HCT116 (cell line): ENCODE results near the gene FLNB. TPM values are rescaled to one million over a fixed set of nuclear protein-coding genes. Genes with fewer than 3 reads are reported as not detected.

Experiments used
- ATAC-seq: fragments of 200-7000 bp; cut with Tn5 transposase; 2 replicates; pipeline ENCODE4 v1.9.1; 2020; ENCODE audit warnings: mild to moderate bottlenecking, moderate library complexity
- BruUV-seq: library from RNA; stranded (reverse); fragments of 400-500 nt; replicated peaks from 2 replicates; lab custom pipeline; 2021; lab: Mats Ljungman, UMichigan
- CTCF ChIA-PET: fragments of 300-600 bp; sonication (Branson Sonifier 250); formaldehyde crosslinking; loops from one replicate; lab custom pipeline; 2021; ENCODE audit warnings: antibody characterized with exemption; lab: Charles Lee
- POLR2A ChIA-PET: fragments of 300-600, 350-600 bp; sonication (Branson Sonifier 250); formaldehyde crosslinking; loops from one replicate; lab custom pipeline; 2021; ENCODE audit warnings: antibody characterized with exemption; lab: Charles Lee
- RAD21 ChIA-PET, 2 experiments: fragments of 300-600 bp; sonication (Branson Sonifier 250); formaldehyde crosslinking; loops; one replicate each; lab custom pipeline; 2023; ENCODE audit warnings: low total read pairs in 2 of 2; ENCODE audit not compliant: uncharacterized antibody in 2 of 2, unreplicated experiment in 2 of 2, low non-redundant PET in 1 of 2; lab: Charles Lee
- DNase-seq: peaks from one replicate; pipeline ENCODE4 v3.0.0-alpha.2; 2010; ENCODE audit warnings: low read depth, low spot score
- H2AFZ ChIP-seq: fragments of 200-600 bp; shearing (Covaris generic), sonication (generic); 2 replicates; pipeline ENCODE4 v1.6.1; 2017; ENCODE audit warnings: low read depth, mixed run types, mixed read lengths, antibody characterized with exemption, low read length; ENCODE audit not compliant: poor library complexity, severe bottlenecking
- H3K27ac ChIP-seq: 2 replicates; pipeline ENCODE4 v1.5.1; 2012; ENCODE audit warnings: low read depth, low read length
- H3K27me3 ChIP-seq: fragments of 200-600 bp; sonication (generic); 2 replicates; pipeline ENCODE4 v1.6.1; 2016; ENCODE audit warnings: mixed run types, low read length, mixed read lengths; ENCODE audit not compliant: insufficient read depth
- H3K36me3 ChIP-seq, 2 experiments: fragments of 200-500 bp in 1 of 2; fragments of 200-600 bp in 1 of 2; sonication (Bioruptor generic) in 1 of 2; sonication (generic) in 1 of 2; 2 replicates each; pipeline versions ENCODE4 v1.5.1 to v1.6.1; 2014 to 2016; ENCODE audit warnings: low read length in 2 of 2, inconsistent platforms in 1 of 2, mixed read lengths in 1 of 2, mixed run types in 1 of 2; ENCODE audit not compliant: insufficient read depth in 2 of 2, control insufficient read depth in 1 of 2
- H3K4me1 ChIP-seq, 2 experiments: fragments of 200-600 bp in 1 of 2; sonication (generic) in 1 of 2; 2 replicates each; pipeline versions ENCODE4 v1.5.1 to v1.6.1; 2012 to 2017; ENCODE audit warnings: low read length in 2 of 2, inconsistent platforms in 1 of 2, mild to moderate bottlenecking in 1 of 2, mixed read lengths in 1 of 2, mixed run types in 1 of 2, moderate library complexity in 1 of 2; ENCODE audit not compliant: insufficient read depth in 2 of 2, control insufficient read depth in 1 of 2
- H3K4me2 ChIP-seq: fragments of 200-600 bp; sonication (generic); 2 replicates; pipeline ENCODE4 v1.6.1; 2017; ENCODE audit warnings: mixed run types, low read length, mixed read lengths
- H3K4me3 ChIP-seq, 2 experiments: fragments of 200-600 bp in 1 of 2; sonication (generic) in 1 of 2; replicated peaks in 1 of 2; 2 replicates each; pipeline ENCODE4 v1.5.1; 2011 to 2016; ENCODE audit warnings: low read length in 2 of 2, control low read depth in 1 of 2, low read depth in 1 of 2, mild to moderate bottlenecking in 1 of 2, mixed read lengths in 1 of 2, mixed run types in 1 of 2
- H3K79me2 ChIP-seq: fragments of 200-600 bp; sonication (generic); 2 replicates; pipeline ENCODE4 v1.6.1; 2017; ENCODE audit warnings: mild to moderate bottlenecking, mixed run types, low read length, moderate library complexity, mixed read lengths; ENCODE audit not compliant: insufficient read depth
- H3K9ac ChIP-seq: fragments of 200-600 bp; sonication (generic); 2 replicates; pipeline ENCODE4 v1.6.1; 2016; ENCODE audit warnings: low read length, mixed read lengths
- H3K9me2 ChIP-seq: fragments of 200-600 bp; sonication (generic), shearing (Covaris generic); 2 replicates; pipeline ENCODE4 v1.6.1; 2017; ENCODE audit warnings: mixed run types, mild to moderate bottlenecking, moderate library complexity; ENCODE audit not compliant: insufficient read depth
- H3K9me3 ChIP-seq, 2 experiments: fragments of 200-500 bp in 1 of 2; fragments of 200-600 bp in 1 of 2; sonication (Bioruptor generic) in 1 of 2; sonication (generic) in 1 of 2; 2 replicates each; pipeline ENCODE4 v1.6.1; 2014 to 2017; ENCODE audit warnings: low read length in 2 of 2, mixed read lengths in 2 of 2, inconsistent platforms in 1 of 2, low read depth in 1 of 2, mild to moderate bottlenecking in 1 of 2, mixed run types in 1 of 2, moderate library complexity in 1 of 2; ENCODE audit not compliant: control insufficient read depth in 1 of 2, insufficient read depth in 1 of 2
- H4K20me1 ChIP-seq: fragments of 200-600 bp; sonication (generic), shearing (Covaris generic); 2 replicates; pipeline ENCODE4 v1.6.1; 2017; ENCODE audit warnings: mixed run types, mild to moderate bottlenecking, moderate library complexity; ENCODE audit not compliant: insufficient read depth
- CBX3 ChIP-seq: IDR thresholded peaks from 2 replicates; pipeline ENCODE4 v1.6.1; 2012; ENCODE audit warnings: low read depth
- ELF1 ChIP-seq: IDR thresholded peaks from 2 replicates; pipeline ENCODE4 v1.6.1; 2012; ENCODE audit warnings: low read depth, borderline replicate concordance
- FOSL1 ChIP-seq: IDR thresholded peaks from 2 replicates; pipeline ENCODE4 v1.6.1; 2012; ENCODE audit warnings: low read depth
- POLR2AphosphoS5 ChIP-seq: IDR thresholded peaks from 2 replicates; pipeline ENCODE4 v1.6.1; 2011; ENCODE audit warnings: mild to moderate bottlenecking, low read depth, low read length, moderate library complexity
- RAD21 ChIP-seq: IDR thresholded peaks from 2 replicates; pipeline ENCODE4 v1.6.1; 2012; ENCODE audit warnings: low read depth, mild to moderate bottlenecking
- REST ChIP-seq: IDR thresholded peaks from 2 replicates; pipeline ENCODE4 v1.6.1; 2012; ENCODE audit warnings: low read depth
- SP1 ChIP-seq: IDR thresholded peaks from 2 replicates; pipeline ENCODE4 v1.6.1; 2012; ENCODE audit warnings: low read depth
- SRF ChIP-seq: IDR thresholded peaks from 2 replicates; pipeline ENCODE4 v1.6.1; 2012; ENCODE audit warnings: low read depth
- TCF7L2 ChIP-seq: IDR thresholded peaks from 2 replicates; pipeline ENCODE4 v1.7.0; 2011; ENCODE audit warnings: borderline replicate concordance, inconsistent platforms; ENCODE audit not compliant: insufficient read depth, insufficient read length; ENCODE audit errors: extremely low read depth
- ZBTB33 ChIP-seq: IDR thresholded peaks from 2 replicates; pipeline ENCODE4 v1.6.1; 2011; ENCODE audit warnings: mild to moderate bottlenecking, low read length, moderate library complexity; ENCODE audit not compliant: insufficient replicate concordance; ENCODE audit errors: extremely low read depth
- ZFX ChIP-seq: fragments of 450-650 bp; IDR thresholded peaks from 2 replicates; pipeline ENCODE4 v1.6.1; 2017
- ZNF274 ChIP-seq: fragments of 200-500 bp; sonication (Bioruptor generic); IDR thresholded peaks from 2 replicates; pipeline ENCODE4 v1.6.1; 2014; ENCODE audit warnings: mild to moderate bottlenecking, low read depth, low read length, inconsistent platforms
- intact Hi-C: fragments of 100-400 bp; cut with micrococcal nuclease; formaldehyde crosslinking; loops from 2 replicates; pipeline ENCODE4 v1.10.0; 2022
- total RNA-seq: library from RNA; stranded (reverse); gene quantifications from one replicate; pipeline ENCODE4 v1.2.1, GENCODE V29; 2021; ENCODE audit not compliant: unreplicated experiment
- TF ChIP-seq, protein P1 (sequence below), 3 experiments: fragments of 200-600 bp in 1 of 3; sonication (generic) in 1 of 3; IDR thresholded peaks in 2 of 3; conservative IDR thresholded peaks in 1 of 3; 2 replicates each; pipeline ENCODE4 v1.5.1; 2012 to 2017; ENCODE audit warnings: low read depth in 2 of 3, low read length in 2 of 3, antibody characterized with exemption in 1 of 3, borderline replicate concordance in 1 of 3, control low read depth in 1 of 3, mild to moderate bottlenecking in 1 of 3, mixed read lengths in 1 of 3, mixed run types in 1 of 3, moderate library complexity in 1 of 3; ENCODE audit not compliant: insufficient read depth in 1 of 3
- TF ChIP-seq, protein P2 (sequence below): IDR thresholded peaks from 2 replicates; pipeline ENCODE4 v1.6.1; 2012

Gene FLNB
- total RNA-seq, 1 experiment from 2014 or later: 116 TPM

DNA sequence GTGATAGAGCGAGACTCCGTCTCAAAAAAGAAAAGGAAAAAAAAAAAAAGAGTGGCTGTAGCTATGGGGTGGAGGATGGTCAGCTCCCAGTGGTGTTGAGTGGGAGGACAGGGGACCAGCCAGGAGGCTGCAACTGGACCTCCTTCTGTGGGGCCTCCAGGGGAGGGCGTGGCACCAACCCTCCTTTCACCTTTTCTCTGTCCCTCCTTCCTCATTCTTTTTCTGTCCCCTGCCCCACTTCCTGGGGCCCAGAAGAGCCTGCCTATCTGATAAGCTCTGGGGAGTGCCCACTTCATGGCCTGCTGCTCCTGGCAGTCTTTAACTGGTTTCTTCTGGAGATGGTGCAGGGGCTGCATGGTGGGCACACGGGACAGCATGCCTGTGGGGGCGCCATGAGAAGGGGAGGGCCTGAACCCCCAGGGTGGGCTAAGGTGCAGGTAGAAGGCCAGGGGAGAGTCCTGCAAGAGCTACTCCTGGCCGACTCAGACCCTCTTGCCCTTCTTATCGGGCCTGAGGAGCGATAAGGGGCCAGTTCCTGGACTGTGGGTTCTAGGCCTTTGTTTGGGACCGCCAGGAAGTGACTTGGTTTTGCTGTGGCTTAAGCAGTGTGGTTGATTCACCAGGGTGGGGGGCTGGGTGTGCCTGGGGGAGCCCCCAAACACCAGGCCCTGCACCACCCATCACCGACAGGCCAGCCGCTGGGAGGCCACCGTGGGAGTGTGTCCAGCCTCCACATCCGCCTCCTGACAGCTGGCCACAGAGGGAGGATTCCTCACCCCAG, 49.4 kb upstream of the FLNB start:
- ChIA-PET POLR2A (no interaction called here), CTCF (no interaction called here), RAD21 (interaction anchor here in 1 of 2 experiments (0.5 kb wide), 1 partner anchor 218 kb away, joined by 3 read pairs; no protein-coding TSS in a partner anchor)
- Histone ChIP-seq H3K4me2 (peak overlapping the region; percentile 28; the same call in 1 of the 2 replicates), H3K9ac (no peak overlapping the region), H3K27ac (no peak overlapping the region), H4K20me1 (no peaks in the 10 kb centered on the region), H3K27me3 (no peaks in the 10 kb centered on the region), H3K36me3 (no peaks in the 10 kb centered on the region), H3K9me3 (no peaks in the 10 kb centered on the region), H3K4me3 (no peak overlapping the region), H3K4me1 (peaks cover 8 to 16% of the 10 kb centered on the region in 2 experiments; a peak in 3 of 4 replicates), H3K9me2 (no peaks in the 10 kb centered on the region), H2AFZ (no peak overlapping the region), H3K79me2 (no peaks in the 10 kb centered on the region)
- TF ChIP-seq REST (no peak), ZNF274 (no peak), ZFX (no peak), POLR2AphosphoS5 (no peak), RAD21 (no peak), FOSL1 (no peak), ELF1 (no peak), TCF7L2 (no peak), SP1 (no peak), SRF (no peak), CBX3 (no peak), ZBTB33 (no peak)
- TF ChIP-seq, protein P1, sequence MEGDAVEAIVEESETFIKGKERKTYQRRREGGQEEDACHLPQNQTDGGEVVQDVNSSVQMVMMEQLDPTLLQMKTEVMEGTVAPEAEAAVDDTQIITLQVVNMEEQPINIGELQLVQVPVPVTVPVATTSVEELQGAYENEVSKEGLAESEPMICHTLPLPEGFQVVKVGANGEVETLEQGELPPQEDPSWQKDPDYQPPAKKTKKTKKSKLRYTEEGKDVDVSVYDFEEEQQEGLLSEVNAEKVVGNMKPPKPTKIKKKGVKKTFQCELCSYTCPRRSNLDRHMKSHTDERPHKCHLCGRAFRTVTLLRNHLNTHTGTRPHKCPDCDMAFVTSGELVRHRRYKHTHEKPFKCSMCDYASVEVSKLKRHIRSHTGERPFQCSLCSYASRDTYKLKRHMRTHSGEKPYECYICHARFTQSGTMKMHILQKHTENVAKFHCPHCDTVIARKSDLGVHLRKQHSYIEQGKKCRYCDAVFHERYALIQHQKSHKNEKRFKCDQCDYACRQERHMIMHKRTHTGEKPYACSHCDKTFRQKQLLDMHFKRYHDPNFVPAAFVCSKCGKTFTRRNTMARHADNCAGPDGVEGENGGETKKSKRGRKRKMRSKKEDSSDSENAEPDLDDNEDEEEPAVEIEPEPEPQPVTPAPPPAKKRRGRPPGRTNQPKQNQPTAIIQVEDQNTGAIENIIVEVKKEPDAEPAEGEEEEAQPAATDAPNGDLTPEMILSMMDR (IDR thresholded peaks at IDR 0.05 in 2 of 3, conservative IDR thresholded peaks at IDR 0.05 in 1 of 3; ENCODE audit: borderline replicate concordance in 1 of 3, insufficient read depth in 1 of 3, low read depth in 2 of 3, low read length in 2 of 3): no peak
- TF ChIP-seq, protein P2, sequence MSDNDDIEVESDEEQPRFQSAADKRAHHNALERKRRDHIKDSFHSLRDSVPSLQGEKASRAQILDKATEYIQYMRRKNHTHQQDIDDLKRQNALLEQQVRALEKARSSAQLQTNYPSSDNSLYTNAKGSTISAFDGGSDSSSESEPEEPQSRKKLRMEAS: no peak
- intact Hi-C loops: no loop called here
- no peak for DNase-seq
- no peak; the same call in 1 of the 2 replicates for ATAC-seq
- no TSS peak for BruUV-seq
